22Rv1 (cell line): Measurements from ENCODE around the gene PODNL1.

Source experiments
- CTCF ChIP-seq: fragments of 450-650 bp; IDR thresholded peaks from 2 replicates; pipeline ENCODE4 v1.5.1; 2017; ENCODE audit warnings: mild to moderate bottlenecking
- ZFX ChIP-seq: fragments of 450-650 bp; IDR thresholded peaks from 2 replicates; pipeline ENCODE4 v1.6.1; 2017; ENCODE audit warnings: antibody characterized with exemption, borderline replicate concordance

GRCh38 chr19:13884726-13885591, 53.3 kb downstream of the PODNL1 start:
- TF ChIP-seq CTCF, result no peak
- TF ChIP-seq ZFX, result no peak
